Muscle layer of colon (tissue), 2 donors: ENCODE measurements around the gene C1orf174.

ENCODE experiments used
- H3K27ac ChIP-seq: one replicate; pipeline ENCODE4 v1.7.0; 2013; ENCODE audit warnings: low read depth, mild to moderate bottlenecking, low read length, moderate library complexity
- H3K27me3 ChIP-seq, 2 donors: one replicate each; pipeline ENCODE4 v1.7.0; 2013; ENCODE audit warnings: low read length in 2 of 2, mild to moderate bottlenecking in 2 of 2; ENCODE audit not compliant: insufficient read depth in 2 of 2, control insufficient read depth in 1 of 2
- H3K36me3 ChIP-seq: one replicate; pipeline ENCODE4 v1.7.0; 2013; ENCODE audit warnings: mild to moderate bottlenecking, low read length; ENCODE audit not compliant: insufficient read depth
- H3K4me1 ChIP-seq: one replicate; pipeline ENCODE4 v1.7.0; 2013; ENCODE audit warnings: mild to moderate bottlenecking, low read length; ENCODE audit not compliant: insufficient read depth
- H3K4me3 ChIP-seq, 2 donors: one replicate each; pipeline ENCODE4 v1.7.0; 2013; ENCODE audit warnings: low read length in 2 of 2, low read depth in 1 of 2, mild to moderate bottlenecking in 1 of 2, moderate library complexity in 1 of 2
- H3K9ac ChIP-seq: one replicate; pipeline ENCODE4 v1.7.0; 2013; ENCODE audit warnings: low read length
- H3K9me3 ChIP-seq: one replicate; pipeline ENCODE4 v1.7.0; 2013; ENCODE audit warnings: mild to moderate bottlenecking, low read length
- donor health status: abdominal sarcoma.
- donor health status: Adenocarcinoma of cecum.

C1orf174 gene

GRCh38 chr1:3852711-3853485 is 47.2 kb downstream of the C1orf174 start:
- Histone ChIP-seq H3K9me3 (no peaks in the 10 kb centered on the region), H3K4me1 (peaks cover 13% of the 10 kb centered on the region), H3K27me3 (no peaks in the 10 kb centered on the region), H3K9ac (no peak overlapping the region), H3K4me3 (no peak overlapping the region), H3K27ac (no peak overlapping the region), H3K36me3 (peaks cover 32% of the 10 kb centered on the region)

GRCh38 chr1:3852091-3852490 is 48.0 kb downstream of the C1orf174 start:
- H3K4me1 ChIP-seq, result peaks cover 13% of the 10 kb centered on the region
- H3K9ac ChIP-seq, result no peak overlapping the region
- no peaks in the 10 kb centered on the region for H3K27me3 ChIP-seq
- no peaks in the 10 kb centered on the region for H3K9me3 ChIP-seq
- no peak overlapping the region for H3K27ac ChIP-seq
- peaks cover 40% of the 10 kb centered on the region for H3K36me3 ChIP-seq
- H3K4me3 ChIP-seq, result no peak overlapping the region

GRCh38 chr1:3851292-3851691 is 48.8 kb downstream of the C1orf174 start:
- no peak overlapping the region for H3K4me3 ChIP-seq
- H3K27ac ChIP-seq, result no peak overlapping the region
- H3K36me3 ChIP-seq, result peaks cover 42% of the 10 kb centered on the region
- H3K4me1 ChIP-seq, result peaks cover 12% of the 10 kb centered on the region
- H3K27me3 ChIP-seq, result no peaks in the 10 kb centered on the region
- no peaks in the 10 kb centered on the region for H3K9me3 ChIP-seq
- no peak overlapping the region for H3K9ac ChIP-seq

DNA sequence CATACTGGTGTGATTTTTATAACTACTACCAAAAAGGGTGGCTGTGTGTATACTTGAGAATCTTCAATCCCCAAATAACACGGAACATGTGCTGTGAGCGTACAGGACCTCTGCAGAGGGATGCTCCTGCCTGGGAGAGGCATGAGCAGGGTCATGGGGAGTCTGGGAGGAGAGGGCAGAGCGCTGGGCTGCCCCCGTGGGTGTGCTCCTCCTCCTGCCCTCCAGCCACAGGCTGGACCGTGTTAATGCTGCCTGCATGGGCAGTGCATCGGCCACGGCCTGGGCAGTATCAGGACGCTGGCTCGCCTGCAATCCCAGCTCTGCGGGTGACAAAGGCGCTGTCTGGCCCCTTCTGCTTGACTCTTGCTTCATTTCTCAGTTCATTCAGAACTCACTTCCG is 49.2 kb downstream of the C1orf174 start:
- Histone ChIP-seq H3K27ac (no peak overlapping the region), H3K27me3 (no peaks in the 10 kb centered on the region), H3K9me3 (no peaks in the 10 kb centered on the region), H3K9ac (no peak overlapping the region), H3K36me3 (peaks cover 42% of the 10 kb centered on the region), H3K4me1 (peaks cover 8% of the 10 kb centered on the region), H3K4me3 (no peak overlapping the region)

DNA sequence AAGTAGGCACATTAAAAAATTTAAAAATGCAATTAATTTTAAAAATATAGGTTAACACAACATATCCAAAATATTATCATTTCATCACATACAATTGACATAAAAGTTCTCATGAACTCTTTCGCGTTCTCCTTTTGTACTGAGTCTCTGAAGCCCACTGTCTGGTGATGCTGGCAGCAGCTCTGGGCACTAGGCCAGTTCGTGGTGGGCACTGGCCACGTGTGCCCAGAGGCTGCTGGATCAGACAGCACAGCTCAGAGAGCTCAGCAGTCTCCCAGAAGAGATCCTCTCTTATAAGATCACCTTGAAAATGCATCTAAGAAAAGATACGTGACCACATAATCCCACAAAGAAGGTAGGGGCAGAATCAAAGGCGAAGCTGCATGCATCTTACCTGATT is 53.0 kb downstream of the C1orf174 start:
- Histone ChIP-seq H3K4me1 (no peaks in the 10 kb centered on the region), H3K27me3 (no peaks in the 10 kb centered on the region), H3K9me3 (no peaks in the 10 kb centered on the region), H3K4me3 (no peak overlapping the region), H3K9ac (no peak overlapping the region), H3K27ac (no peak overlapping the region), H3K36me3 (peaks cover 57% of the 10 kb centered on the region)

DNA sequence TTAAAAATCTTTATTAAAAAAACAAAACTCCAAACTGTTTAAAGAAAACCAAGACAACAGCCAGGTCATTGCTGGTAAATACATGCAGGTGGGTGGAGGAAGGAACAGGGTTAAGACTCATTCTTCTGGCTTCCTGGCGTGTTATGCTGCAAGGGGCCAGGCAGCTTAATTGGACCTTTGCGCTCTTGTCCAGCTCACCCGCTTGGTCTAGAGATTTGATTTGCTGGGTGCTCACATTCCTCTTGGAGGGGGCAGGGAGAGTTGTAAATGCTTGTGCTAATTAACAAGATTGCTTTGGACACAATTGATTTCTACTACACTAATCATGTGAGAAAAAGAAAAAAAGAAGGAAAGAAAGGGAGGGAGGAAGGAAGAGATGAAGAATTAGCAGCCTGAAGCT is 53.5 kb downstream of the C1orf174 start:
- Histone ChIP-seq H3K27me3 (no peaks in the 10 kb centered on the region), H3K9me3 (no peaks in the 10 kb centered on the region), H3K36me3 (peaks cover 55% of the 10 kb centered on the region), H3K9ac (no peak overlapping the region), H3K4me1 (no peaks in the 10 kb centered on the region), H3K4me3 (no peak overlapping the region), H3K27ac (no peak overlapping the region)

- H3K4me3 ChIP-seq, result no peak overlapping the region
- peaks cover 57% of the 10 kb centered on the region for H3K36me3 ChIP-seq
- H3K27ac ChIP-seq, result no peak overlapping the region
- no peaks in the 10 kb centered on the region for H3K27me3 ChIP-seq
- no peaks in the 10 kb centered on the region for H3K4me1 ChIP-seq
- H3K9ac ChIP-seq, result no peak overlapping the region
- H3K9me3 ChIP-seq, result no peaks in the 10 kb centered on the region
Measured at GRCh38 chr1:3842912-3843311, 57.2 kb downstream of the C1orf174 start.

DNA sequence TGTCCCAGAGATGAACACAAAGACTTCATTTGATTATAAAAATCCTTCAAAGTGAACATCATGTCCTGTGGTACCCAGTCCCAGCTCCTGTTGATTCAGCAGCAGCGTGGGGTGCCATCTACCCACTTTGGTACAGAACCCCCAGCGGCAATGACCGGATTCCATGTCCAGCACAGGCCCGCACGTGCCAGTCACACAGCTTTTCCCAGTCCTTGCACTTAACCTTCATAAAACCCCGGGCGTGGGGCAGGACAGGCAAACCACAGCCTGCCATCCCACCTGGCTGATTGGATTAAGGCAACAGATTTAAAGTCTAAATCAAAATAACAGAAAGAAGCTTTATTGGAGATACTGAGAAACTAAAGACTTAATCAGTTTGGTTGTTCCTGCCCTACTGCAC is 58.6 kb downstream of the C1orf174 start:
- Histone ChIP-seq H3K4me1 (no peaks in the 10 kb centered on the region), H3K9me3 (peaks cover 8% of the 10 kb centered on the region), H3K36me3 (peaks cover 60% of the 10 kb centered on the region), H3K27ac (no peak overlapping the region), H3K27me3 (no peaks in the 10 kb centered on the region), H3K4me3 (no peak overlapping the region), H3K9ac (no peak overlapping the region)
